Smooth muscle cell of bladder (primary cell): ENCODE results near the gene SPATA21. TPM values are rescaled to one million over a fixed set of nuclear protein-coding genes. Genes with fewer than 3 reads are reported as not detected.

ENCODE experiments used
- total RNA-seq: library from RNA; depleted of rRNA; stranded (reverse); fragments of >200 nt; gene quantifications from 2 replicates; pipeline ENCODE4 v1.2.3, GENCODE V29; 2014

SPATA21 gene, protein sequence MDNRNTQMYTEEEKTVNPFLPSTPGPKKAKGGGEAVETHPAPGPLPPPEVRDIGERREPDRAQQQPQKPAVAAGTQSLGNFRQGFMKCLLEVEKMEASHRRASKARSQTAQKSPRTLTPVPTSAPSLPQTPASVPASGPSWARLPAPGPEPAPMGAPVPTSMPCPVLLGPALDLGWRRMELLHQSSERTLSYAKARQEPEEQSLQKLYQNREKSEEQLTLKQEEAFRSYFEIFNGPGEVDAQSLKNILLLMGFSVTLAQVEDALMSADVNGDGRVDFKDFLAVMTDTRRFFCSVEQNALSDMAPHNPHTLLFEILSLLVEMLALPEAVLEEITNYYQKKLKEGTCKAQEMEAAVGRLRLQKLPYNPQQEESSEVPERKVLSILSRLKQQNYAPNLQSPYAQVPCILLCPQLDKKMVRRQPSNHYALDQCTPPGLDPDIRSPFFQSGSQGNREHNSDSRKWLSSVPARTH
- total RNA-seq, result not detected in 2 replicates

DNA sequence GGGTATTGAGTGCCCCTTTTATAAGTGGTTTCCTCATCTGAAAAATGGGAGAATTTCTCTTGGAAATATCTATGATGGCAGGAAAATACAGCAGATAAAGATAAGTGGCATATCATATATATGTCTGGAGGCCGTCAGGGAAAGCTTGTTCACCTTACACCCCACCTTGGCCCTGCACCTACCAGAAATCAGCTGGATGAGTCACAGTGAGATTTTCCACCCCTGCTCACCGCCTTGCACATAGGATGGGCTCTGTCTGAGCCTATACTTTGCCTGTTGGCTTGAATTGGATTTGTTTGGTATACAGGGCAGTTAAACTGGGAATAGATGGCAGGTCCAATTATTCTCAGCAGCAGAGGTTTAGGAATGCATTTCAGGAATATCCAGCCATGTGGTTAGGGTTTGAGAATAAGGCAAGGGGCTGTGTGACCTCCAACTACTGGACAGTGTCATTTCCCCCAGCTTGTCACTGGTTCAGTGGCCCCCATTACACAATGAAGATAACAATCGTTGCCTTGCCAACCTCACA is at the start of gene SPATA21:
Gene SPATA21, minus strand, starts transcription at position 479 of the 529 bp plus-strand sequence. CDS start 6,053 bp downstream, outside the sequence.

DNA sequence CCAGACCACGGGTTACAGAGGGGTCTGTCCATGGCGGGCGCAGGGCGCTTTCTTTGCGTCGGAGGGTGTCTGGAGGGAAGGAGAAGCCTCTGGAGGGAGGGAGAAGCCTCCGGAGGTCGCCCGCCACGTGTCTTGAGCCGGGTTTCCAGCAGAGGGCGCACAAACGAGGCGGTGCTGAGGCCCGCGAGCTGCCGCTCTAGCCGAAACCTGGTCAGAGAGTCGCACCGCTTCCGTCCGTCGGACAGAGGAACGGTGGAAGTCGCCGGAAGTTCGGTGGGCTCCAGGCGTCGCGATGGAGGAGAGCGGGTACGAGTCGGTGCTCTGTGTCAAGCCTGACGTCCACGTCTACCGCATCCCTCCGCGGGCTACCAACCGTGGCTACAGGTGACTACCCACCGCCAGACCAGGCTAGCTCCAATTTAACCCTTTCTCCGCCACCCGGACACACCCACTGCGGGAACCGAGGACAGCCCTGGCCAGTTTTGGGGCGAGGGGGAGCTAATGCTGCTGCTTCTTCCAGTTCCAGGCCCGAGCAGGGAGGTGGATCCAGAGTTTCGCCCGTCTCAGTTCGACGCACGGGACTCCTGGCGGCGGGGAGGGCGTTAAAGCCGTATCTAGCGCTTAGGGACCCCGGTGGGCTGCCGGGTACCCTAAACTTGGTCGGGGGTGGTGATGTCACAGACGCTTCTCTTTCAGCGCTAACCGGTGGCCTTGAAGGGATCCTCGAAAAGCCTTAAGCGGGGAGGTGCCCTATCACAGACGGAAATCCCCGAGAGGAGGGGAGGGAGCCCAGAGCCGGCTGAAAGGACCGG is 3.5 kb upstream of the SPATA21 start, which contains the start of gene NECAP2:
Gene NECAP2, plus strand, starts transcription at position 255 of the 812 bp plus-strand sequence. Its CDS starts 38 bp downstream, at position 293.

DNA sequence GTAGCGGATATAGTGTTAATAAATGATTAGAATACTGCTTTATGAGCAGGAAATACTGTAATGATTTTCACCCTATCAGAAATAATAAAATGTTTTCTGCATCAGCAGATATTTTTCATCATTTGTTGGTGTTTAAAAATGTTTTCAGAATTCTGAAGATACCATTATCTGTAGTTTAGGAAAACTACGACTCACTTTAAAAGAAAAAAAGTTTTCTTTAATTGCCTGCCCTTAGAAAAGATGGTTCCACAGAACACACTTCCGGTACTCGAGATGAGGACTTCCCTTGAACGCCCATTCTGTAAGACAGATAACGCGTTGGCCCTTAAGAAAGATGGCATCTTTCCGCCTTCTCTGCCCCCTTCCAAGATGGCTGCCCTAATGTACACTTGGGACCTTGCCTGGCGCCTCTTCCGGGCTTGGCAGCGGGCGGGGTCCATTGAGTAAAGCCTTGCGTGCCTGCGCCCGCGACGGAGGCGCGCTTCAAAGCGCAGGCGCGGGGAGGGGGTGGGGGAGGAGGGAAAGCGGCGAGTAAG is 70.4 kb downstream of the SPATA21 start, which contains the start of gene SZRD1:
Gene SZRD1, plus strand, starts transcription at position 521 of the 536 bp plus-strand sequence. CDS start 16 bp downstream, outside the sequence.

DNA sequence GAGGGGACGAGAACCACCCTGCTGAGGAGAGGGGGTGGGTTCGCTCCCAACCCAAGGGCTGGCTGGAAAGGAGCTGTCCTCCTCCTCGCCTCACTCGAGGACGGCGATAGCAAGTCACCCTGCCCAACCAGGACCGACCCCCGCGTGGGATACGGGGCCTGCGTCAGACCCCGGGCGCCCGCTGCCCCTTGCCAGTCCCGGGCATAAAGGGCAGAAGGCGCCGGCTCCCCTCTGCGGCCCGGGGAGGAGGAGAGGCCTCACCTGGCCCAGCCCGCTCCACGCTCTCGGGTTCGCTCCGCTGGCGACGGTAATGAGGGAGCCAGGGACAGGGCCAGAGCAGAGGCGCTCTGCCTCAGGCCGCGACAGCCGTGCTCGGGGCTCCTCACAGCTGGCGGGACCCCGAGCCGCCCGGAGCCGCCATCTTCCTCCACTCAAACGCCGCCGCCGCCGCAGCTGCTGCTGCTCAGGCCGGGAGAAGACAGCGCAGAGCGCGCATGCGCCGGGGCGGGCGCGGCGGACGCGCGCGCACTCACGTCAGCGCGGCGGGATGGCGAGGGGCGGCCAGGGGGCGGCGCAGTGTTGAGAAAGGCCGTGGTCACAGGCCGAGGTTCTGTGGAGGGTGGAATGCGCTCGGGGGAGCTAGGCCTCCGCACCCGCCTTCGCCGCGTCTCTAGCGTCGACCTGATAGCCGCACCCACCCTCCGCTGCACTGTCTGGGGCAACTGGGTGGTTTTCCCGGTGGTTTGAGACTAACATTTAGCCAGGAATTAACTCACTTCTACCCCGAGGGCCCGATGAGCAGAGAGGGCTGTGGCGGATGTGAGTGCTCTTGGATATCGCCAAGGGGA is 85.0 kb downstream of the SPATA21 start, which contains the start of gene FBXO42:
Gene FBXO42, minus strand, starts transcription at position 487 of the 848 bp plus-strand sequence. CDS start 37,062 bp downstream, outside the sequence.

Other genes starting within 250 kb of the SPATA21 start
- 3.7 and 5.5 TPM in 2 replicates for gene ARHGEF19, start 224.8 kb downstream of the SPATA21 start, total RNA-seq
- gene CPLANE2, start 200.2 kb downstream of the SPATA21 start, total RNA-seq, result 11.5 and 14.0 TPM in 2 replicates
- gene FBXO42, start 84.9 kb downstream of the SPATA21 start, total RNA-seq, result 7.1 and 11.9 TPM in 2 replicates
- gene SZRD1, start 70.2 kb downstream of the SPATA21 start, total RNA-seq, result 13.4 and 21.3 TPM in 2 replicates
- 65.0 and 76.4 TPM in 2 replicates for gene NECAP2, start 3.3 kb upstream of the SPATA21 start, total RNA-seq
- 3,030 and 4,050 TPM in 2 replicates for gene RNU1-1, start 76.9 kb upstream of the SPATA21 start, total RNA-seq
- gene NBPF1, start 176.1 kb upstream of the SPATA21 start, total RNA-seq, result 35.0 and 55.2 TPM in 2 replicates
- gene RNU1-3, start 229.5 kb upstream of the SPATA21 start, total RNA-seq, result 3,030 and 4,050 TPM in 2 replicates